HG02610 (cell line): Measurements from ENCODE around the gene FERMT1.
"Not testable (repeated sequence)": the region's sequence is repeated elsewhere in the genome, so short reads cannot be mapped to it uniquely, and the experiment has no call there.

Experiments used
- ATAC-seq: cut with Tn5 transposase; IDR thresholded peaks from one replicate; pipeline ENCODE4 v1.9.1; 2021; ENCODE audit warnings: mild to moderate bottlenecking, moderate library complexity; ENCODE audit not compliant: unreplicated experiment

The FERMT1 gene

GRCh38 chr20:6120491-6120988, 2.3 kb downstream of the FERMT1 start:
- ATAC-seq: no peak

- no peak for ATAC-seq
Observed at GRCh38 chr20:6116758-6117157, 6.1 kb downstream of the FERMT1 start.

- no peak for ATAC-seq
Observed at GRCh38 chr20:6115221-6115895, 7.5 kb downstream of the FERMT1 start.

- no peak for ATAC-seq
Observed at GRCh38 chr20:6114696-6115095, 8.1 kb downstream of the FERMT1 start.

GRCh38 chr20:6113951-6114350, 8.9 kb downstream of the FERMT1 start:
- ATAC-seq: no peak

- not testable (repeated sequence) for ATAC-seq
Observed at GRCh38 chr20:6112965-6113364, 9.9 kb downstream of the FERMT1 start.

- no peak for ATAC-seq
Observed at GRCh38 chr20:6108330-6108729, 14.5 kb downstream of the FERMT1 start.

- ATAC-seq: no peak
Observed at GRCh38 chr20:6104493-6105188, 18.2 kb downstream of the FERMT1 start.

- no peak for ATAC-seq
Observed at GRCh38 chr20:6103301-6103700, 19.5 kb downstream of the FERMT1 start.

- ATAC-seq: no peak
Observed at GRCh38 chr20:6101346-6101745, 21.5 kb downstream of the FERMT1 start.

GRCh38 chr20:6100246-6100645, 22.6 kb downstream of the FERMT1 start:
- ATAC-seq: no peak

- ATAC-seq: no peak
Observed at GRCh38 chr20:6099819-6100218, 23.0 kb downstream of the FERMT1 start.

- ATAC-seq: no peak
Observed at GRCh38 chr20:6095409-6095808, 27.4 kb downstream of the FERMT1 start.

- no peak for ATAC-seq
Observed at GRCh38 chr20:6094565-6094964, 28.3 kb downstream of the FERMT1 start.

GRCh38 chr20:6094063-6094462, 28.8 kb downstream of the FERMT1 start:
- ATAC-seq: no peak

GRCh38 chr20:6091661-6092060, 31.2 kb downstream of the FERMT1 start:
- ATAC-seq: no peak

- ATAC-seq: no peak
Observed at GRCh38 chr20:6086868-6087267, 36.0 kb downstream of the FERMT1 start.

- no peak for ATAC-seq
Observed at GRCh38 chr20:6083926-6084325, 38.9 kb downstream of the FERMT1 start.

- ATAC-seq: no peak
Observed at GRCh38 chr20:6081236-6081635, 41.6 kb downstream of the FERMT1 start.

GRCh38 chr20:6079016-6079415, 43.8 kb downstream of the FERMT1 start:
- no peak for ATAC-seq

- no peak for ATAC-seq
Observed at GRCh38 chr20:6075428-6076219, 47.2 kb downstream of the FERMT1 start.

GRCh38 chr20:6074784-6075183, 48.0 kb downstream of the FERMT1 start:
- ATAC-seq: no peak
